HG03196 (cell line): ENCODE results near the gene ACOD1.
"Not testable (repeated sequence)": the region's sequence is repeated elsewhere in the genome, so short reads cannot be mapped to it uniquely, and the experiment has no call there.

Experiments used
- ATAC-seq: cut with Tn5 transposase; IDR thresholded peaks from one replicate; pipeline ENCODE4 v1.9.1; 2021; ENCODE audit not compliant: unreplicated experiment

ACOD1 gene

DNA sequence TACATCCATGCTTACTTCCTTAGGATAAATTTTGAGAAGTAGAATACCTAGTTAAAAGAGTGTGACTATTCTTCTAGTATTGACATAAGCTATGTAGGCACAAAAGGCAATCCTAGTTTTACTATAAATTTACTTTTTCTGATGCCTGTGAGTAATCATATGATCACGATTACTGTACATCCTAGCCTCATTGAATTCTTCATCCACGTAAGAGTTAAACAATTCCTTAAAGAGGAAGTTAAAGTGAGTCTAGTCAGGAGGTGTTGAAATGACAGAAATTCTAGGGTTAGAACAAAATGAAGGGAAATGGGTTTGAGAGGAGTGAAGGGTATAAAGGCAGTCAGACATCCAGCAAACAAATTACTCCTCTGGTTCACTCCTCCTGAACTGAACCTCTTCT lies at the start of gene ACOD1:
ACOD1 (plus strand) TSS at position 363 of the 400 bp plus-strand sequence. CDS start 48 bp downstream, outside the sequence.
- ATAC-seq = no peak

DNA sequence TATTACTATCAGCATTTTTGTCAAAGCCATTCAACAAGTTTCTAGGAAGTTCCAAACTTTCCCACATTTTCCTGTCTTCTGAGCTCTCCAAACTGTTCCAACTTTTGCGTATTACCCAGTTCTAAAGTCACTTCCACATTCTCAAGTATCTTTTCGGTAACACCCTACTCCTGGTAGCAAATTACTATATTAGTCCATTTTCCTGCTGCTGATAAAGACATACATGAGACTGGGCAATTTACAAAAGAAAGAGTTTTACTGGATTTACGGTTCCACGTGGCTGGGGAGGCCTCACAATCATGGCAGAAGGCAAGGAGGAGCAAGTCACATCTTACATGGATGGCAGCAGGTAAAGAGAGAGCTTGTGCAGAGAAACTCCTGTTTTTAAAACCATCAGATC lies 49.2 kb upstream of the ACOD1 start:
- ATAC-seq = not testable (repeated sequence)

DNA sequence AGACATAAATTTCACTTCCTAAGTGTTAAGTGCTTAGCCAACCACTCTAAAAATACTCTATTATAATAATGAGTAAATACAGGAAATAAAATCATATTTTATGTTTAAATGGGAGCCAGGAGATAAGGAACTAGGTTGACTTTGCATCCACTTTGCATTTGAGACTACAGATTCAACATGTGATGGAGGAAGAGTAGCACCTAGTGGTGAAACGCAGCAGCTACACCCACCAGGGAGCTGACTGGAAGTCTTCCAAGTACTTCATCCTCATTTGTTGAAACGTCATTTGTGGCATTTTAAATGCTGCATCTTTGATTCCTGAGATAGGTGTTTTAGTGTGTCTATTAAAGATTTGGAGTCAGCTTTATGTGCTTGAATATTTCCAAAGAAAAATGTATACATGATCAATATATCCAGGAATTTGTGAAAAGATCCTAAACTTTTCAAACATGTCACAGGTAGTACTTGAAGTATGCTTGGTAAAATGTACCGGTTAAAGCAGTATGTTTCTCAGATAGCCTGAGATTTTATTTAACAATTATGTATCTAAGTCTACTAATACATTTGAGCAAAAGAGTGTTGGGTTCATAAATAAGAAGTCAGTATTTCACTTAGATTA lies 44.7 kb upstream of the ACOD1 start:
- ATAC-seq = peak; percentile 93

DNA sequence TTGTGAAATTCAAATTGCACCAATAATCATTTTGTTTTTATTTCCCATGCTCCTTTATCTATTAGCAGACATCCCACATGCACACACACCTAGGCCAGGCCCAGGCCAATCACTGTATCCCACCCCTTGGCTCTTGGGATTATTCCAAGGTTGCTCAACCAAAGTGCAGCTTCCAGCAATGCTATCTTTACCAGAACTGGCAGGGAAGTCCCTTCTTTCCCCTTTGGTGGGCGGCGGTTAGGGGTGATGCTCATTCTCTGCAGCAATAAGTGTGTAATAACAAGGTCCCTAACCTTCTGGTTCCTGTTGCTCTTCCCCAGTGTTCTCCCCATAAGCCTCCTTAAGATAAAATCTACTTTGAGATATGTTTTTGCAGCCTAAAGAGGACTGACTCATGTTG lies 43.8 kb upstream of the ACOD1 start:
- no peak for ATAC-seq

- ATAC-seq = no peak
Measured at GRCh38 chr13:76912476-76912875, 35.8 kb upstream of the ACOD1 start.

GRCh38 chr13:76913898-76914297 lies 34.4 kb upstream of the ACOD1 start:
- ATAC-seq = no peak

GRCh38 chr13:76917095-76917494 lies 31.2 kb upstream of the ACOD1 start:
- ATAC-seq = no peak

- not testable (repeated sequence) for ATAC-seq
Measured at GRCh38 chr13:76917755-76918481, 30.4 kb upstream of the ACOD1 start.

DNA sequence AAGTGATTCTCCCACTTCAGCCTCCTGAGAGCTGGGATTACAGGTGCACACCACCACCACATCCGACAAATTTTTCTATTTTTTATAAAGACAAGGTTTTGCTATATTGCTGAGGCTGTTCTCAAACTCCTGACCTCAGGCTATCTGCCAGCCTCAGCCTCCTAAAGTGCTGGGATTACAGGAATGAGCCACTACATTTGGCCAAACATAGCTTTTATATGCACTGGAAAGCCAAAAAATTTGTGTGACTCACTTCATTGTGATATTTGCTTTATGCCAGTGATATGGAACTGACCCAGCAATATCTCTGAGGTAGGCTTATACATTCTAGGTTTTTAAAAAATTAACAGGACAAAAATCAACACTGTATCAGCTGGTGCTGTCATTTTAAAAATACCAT lies 26.8 kb upstream of the ACOD1 start:
- ATAC-seq = no peak

- no peak for ATAC-seq
Measured at GRCh38 chr13:76925115-76925514, 23.2 kb upstream of the ACOD1 start.

DNA sequence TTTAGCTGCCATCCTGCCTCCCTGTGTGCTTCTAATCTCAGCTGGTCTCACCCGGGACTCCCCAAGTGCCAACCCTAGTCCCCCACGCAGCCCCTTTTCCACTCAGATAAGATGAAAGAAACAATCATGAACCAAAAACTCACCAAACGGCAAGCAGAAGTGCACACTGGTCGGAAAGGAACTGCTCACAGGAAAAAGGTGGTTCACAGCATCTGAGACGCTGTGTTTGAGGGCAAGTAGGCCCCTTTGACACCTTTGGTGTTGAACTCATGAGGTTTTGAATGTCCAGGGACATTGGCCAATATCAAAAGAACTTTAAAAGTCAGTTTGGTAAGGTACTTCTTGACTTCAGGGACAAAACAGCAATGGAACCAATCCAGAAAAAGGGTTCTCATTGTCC lies 20.4 kb upstream of the ACOD1 start:
- ATAC-seq = no peak

GRCh38 chr13:76928456-76928855 lies 19.9 kb upstream of the ACOD1 start:
- ATAC-seq = no peak

DNA sequence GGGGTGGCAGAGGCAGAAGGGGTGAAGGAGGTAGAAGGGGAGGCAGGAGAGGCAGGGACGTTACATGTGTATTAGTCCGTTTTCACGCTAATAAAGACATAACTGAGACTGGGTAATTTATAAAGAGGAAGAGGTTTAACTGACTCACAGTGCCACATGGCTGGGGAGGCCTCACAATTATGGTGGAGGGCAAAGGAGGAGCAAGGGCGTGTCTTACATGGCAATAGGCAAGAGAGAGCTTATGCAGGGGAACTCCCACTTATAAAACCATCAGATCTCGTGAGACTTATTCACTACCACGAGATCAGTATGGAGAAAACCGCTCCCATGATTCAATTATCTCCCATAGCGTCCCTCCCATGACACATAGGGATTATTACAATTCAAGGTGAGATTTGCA lies 19.0 kb upstream of the ACOD1 start:
- no peak for ATAC-seq

- ATAC-seq = no peak
Measured at GRCh38 chr13:76929851-76930374, 18.4 kb upstream of the ACOD1 start.

DNA sequence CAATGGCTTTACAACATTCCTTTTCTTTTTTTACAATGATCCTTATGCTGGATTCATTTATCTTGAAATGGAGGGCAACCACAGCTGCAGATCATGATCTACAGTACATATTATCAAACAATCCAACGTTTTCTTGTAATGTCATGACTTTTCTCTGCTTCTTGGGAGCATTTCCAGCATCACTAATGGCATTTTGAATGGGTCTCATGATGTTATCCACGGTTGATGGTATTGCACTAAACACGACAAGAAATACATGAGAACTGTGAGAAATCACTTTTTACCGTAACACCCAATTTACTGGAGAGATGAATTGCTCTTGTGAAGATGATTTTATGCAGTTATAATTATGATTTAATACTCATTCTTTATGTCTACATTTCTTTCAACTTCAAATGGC lies 16.2 kb upstream of the ACOD1 start:
- ATAC-seq = no peak

- ATAC-seq = no peak
Measured at GRCh38 chr13:76934671-76935070, 13.6 kb upstream of the ACOD1 start.

GRCh38 chr13:76936763-76937162 lies 11.5 kb upstream of the ACOD1 start:
- ATAC-seq = no peak

- ATAC-seq = no peak
Measured at GRCh38 chr13:76937281-76937820, 11.0 kb upstream of the ACOD1 start.

- no peak for ATAC-seq
Measured at GRCh38 chr13:76939215-76939614, 9.1 kb upstream of the ACOD1 start.

DNA sequence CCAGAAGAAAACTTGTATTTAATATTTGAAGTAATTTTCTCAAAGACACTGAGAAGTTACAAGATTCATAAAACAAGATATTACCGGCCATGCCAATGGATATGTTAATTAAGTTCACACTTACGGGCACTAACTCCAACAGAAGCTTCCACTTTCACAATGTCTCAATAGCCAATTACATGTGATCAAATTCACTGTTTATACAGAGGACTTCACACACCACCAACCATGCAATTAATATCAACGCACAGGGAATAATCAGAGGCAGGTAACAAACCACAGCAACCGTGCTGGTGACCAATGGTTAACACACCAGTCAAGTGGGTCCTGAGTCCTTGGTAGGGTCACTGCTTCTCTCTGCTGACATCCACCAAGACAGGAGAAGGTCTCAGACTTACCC lies 5.9 kb upstream of the ACOD1 start:
- ATAC-seq = no peak

- ATAC-seq = no peak
Measured at GRCh38 chr13:76943646-76944045, 4.7 kb upstream of the ACOD1 start.

DNA sequence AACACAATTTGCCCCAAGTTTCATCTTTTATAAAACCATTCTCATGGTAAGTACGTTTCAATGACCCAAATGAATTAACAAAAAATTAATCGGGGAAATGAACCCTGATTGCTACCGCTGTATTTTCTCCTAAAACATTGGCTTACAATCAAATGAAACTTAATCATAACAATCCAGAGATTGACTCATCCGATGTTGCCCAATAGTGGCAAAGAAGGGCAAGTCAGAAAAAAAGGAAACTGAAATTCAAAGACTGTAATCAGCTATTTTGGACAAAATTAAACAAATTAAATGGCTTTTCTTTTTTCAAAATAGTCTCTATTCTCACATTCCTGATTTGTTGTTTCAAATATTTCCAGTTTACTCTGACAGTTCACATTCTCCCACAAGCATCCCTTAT lies 3.9 kb upstream of the ACOD1 start:
- no peak for ATAC-seq
